ENCODE data around the gene CD300C.
A peak's percentile ranks its signal among the peaks of the same experiment; 100 is the strongest.
"Not testable (repeated sequence)": the region's sequence is repeated elsewhere in the genome, so short reads cannot be mapped to it uniquely, and the experiment has no call there.

CD300C gene

GRCh38 chr17:74508156-74508555 is 37.8 kb downstream of the CD300C start:
- no peak for DNase-seq

- not testable (repeated sequence) for DNase-seq
Measured at GRCh38 chr17:74503949-74504348, 42.0 kb downstream of the CD300C start.

- DNase-seq, result no peak
Measured at GRCh38 chr17:74502861-74503260, 43.1 kb downstream of the CD300C start.

- DNase-seq, result no peak
Measured at GRCh38 chr17:74499992-74500391, 45.9 kb downstream of the CD300C start.

GRCh38 chr17:74497471-74497870 is 48.4 kb downstream of the CD300C start:
- DNase-seq, result no peak

- DNase-seq, result peak; percentile 79 to 86
Measured at GRCh38 chr17:74493331-74493833, 52.5 kb downstream of the CD300C start.

GRCh38 chr17:74491626-74492025 is 54.3 kb downstream of the CD300C start:
- peak; percentile 55 to 85 for DNase-seq
